WERI-Rb-1 (cell line): ENCODE results near the gene COTL1.

Source experiments
- DNase-seq: peaks from one replicate; pipeline ENCODE4 v3.0.0-alpha.2; 2020
- H3K27ac ChIP-seq: fragments of 250-450 bp; sonication (Bioruptor Pico); 2 replicates; pipeline ENCODE4 v1.5.1; 2020; ENCODE audit warnings: mild to moderate bottlenecking, moderate library complexity
- H3K27me3 ChIP-seq: fragments of 250-450 bp; sonication (Bioruptor Pico); 2 replicates; pipeline ENCODE4 v1.5.1; 2021; ENCODE audit warnings: mild to moderate bottlenecking, low read depth, moderate library complexity; ENCODE audit not compliant: insufficient read depth, severe bottlenecking
- H3K36me3 ChIP-seq: fragments of 250-450 bp; sonication (Bioruptor Pico); 2 replicates; pipeline ENCODE4 v1.5.1; 2020; ENCODE audit warnings: mild to moderate bottlenecking, moderate library complexity
- H3K4me3 ChIP-seq: 2 replicates; pipeline ENCODE4 v1.5.1; 2011; ENCODE audit warnings: low read depth, mild to moderate bottlenecking, control low read depth, low read length
- H3K9me3 ChIP-seq: fragments of 250-450 bp; sonication (Bioruptor Pico); 2 replicates; pipeline ENCODE4 v1.5.1; 2021; ENCODE audit warnings: mild to moderate bottlenecking, moderate library complexity; ENCODE audit not compliant: severe bottlenecking
- TF ChIP-seq, protein P1 (sequence below): IDR thresholded peaks from 2 replicates; pipeline ENCODE4 v1.5.1; 2011; ENCODE audit warnings: low read depth, mild to moderate bottlenecking, control low read depth, inconsistent platforms, low read length

COTL1 gene

DNA sequence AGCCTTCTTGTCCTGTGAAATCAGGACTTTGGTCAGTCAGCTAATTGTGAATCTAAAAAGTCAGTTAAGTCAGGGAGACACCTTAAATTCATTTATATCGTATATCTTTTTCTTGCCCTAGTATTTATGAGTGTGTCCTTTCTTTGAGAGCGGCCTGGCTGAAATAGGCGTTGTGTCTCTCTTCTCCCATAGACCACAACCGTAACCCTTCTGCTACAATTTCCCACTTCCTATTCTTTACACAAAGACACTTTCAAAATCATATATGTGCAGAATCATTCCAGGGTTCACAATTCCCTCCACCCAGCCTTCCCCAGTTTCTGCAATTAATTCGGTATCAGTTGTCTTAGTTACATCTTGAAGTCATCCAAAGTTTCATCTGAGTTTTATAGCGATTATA lies 14.0 kb upstream of the COTL1 start:
- no peak for DNase-seq

GRCh38 chr16:84631153-84631466 lies 13.2 kb upstream of the COTL1 start:
- DNase-seq: no peak
- Histone ChIP-seq H3K36me3 (no peaks in the 10 kb centered on the region), H3K27me3 (no peaks in the 10 kb centered on the region), H3K4me3 (no peak overlapping the region), H3K27ac (no peak overlapping the region), H3K9me3 (no peaks in the 10 kb centered on the region)
- TF ChIP-seq, protein P1, sequence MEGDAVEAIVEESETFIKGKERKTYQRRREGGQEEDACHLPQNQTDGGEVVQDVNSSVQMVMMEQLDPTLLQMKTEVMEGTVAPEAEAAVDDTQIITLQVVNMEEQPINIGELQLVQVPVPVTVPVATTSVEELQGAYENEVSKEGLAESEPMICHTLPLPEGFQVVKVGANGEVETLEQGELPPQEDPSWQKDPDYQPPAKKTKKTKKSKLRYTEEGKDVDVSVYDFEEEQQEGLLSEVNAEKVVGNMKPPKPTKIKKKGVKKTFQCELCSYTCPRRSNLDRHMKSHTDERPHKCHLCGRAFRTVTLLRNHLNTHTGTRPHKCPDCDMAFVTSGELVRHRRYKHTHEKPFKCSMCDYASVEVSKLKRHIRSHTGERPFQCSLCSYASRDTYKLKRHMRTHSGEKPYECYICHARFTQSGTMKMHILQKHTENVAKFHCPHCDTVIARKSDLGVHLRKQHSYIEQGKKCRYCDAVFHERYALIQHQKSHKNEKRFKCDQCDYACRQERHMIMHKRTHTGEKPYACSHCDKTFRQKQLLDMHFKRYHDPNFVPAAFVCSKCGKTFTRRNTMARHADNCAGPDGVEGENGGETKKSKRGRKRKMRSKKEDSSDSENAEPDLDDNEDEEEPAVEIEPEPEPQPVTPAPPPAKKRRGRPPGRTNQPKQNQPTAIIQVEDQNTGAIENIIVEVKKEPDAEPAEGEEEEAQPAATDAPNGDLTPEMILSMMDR: no peak

More for the DNA sequence above, 14.0 kb upstream of the COTL1 start:
- Histone ChIP-seq H3K36me3 (no peaks in the 10 kb centered on the region), H3K27me3 (no peaks in the 10 kb centered on the region), H3K27ac (no peak overlapping the region), H3K4me3 (no peak overlapping the region), H3K9me3 (no peaks in the 10 kb centered on the region)
- TF ChIP-seq, protein P1: no peak

GRCh38 chr16:84630446-84631152 lies 12.7 kb upstream of the COTL1 start:
- TF ChIP-seq, protein P1: no peak
- Histone ChIP-seq H3K4me3 (no peak overlapping the region), H3K27me3 (no peaks in the 10 kb centered on the region), H3K36me3 (no peaks in the 10 kb centered on the region), H3K9me3 (no peaks in the 10 kb centered on the region), H3K27ac (no peak overlapping the region)
- DNase-seq: no peak

DNA sequence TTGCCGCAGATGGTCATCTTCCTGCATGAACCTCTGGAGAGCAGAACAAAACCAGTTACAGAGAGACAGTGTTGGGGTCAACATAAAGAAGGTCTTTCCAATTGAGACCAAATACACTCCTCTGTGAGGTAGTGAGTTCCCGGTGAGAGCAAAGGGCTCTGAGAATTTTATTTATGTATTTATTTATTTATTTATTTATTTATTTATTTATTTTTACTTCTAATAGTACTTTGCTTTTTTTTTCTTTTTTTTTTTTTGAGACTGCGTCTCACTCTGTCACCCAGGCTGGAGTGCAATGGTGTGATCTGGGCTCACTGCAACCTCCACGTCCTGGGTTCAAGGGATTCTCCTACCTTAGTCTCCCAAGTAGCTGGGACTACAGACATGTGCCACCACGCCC lies 12.1 kb upstream of the COTL1 start:
- no peak overlapping the region for H3K4me3 ChIP-seq
- no peak for DNase-seq
- TF ChIP-seq, protein P1: no peak
- H3K27ac ChIP-seq: no peak overlapping the region
- H3K27me3 ChIP-seq: no peaks in the 10 kb centered on the region
- H3K36me3 ChIP-seq: no peaks in the 10 kb centered on the region
- no peaks in the 10 kb centered on the region for H3K9me3 ChIP-seq

DNA sequence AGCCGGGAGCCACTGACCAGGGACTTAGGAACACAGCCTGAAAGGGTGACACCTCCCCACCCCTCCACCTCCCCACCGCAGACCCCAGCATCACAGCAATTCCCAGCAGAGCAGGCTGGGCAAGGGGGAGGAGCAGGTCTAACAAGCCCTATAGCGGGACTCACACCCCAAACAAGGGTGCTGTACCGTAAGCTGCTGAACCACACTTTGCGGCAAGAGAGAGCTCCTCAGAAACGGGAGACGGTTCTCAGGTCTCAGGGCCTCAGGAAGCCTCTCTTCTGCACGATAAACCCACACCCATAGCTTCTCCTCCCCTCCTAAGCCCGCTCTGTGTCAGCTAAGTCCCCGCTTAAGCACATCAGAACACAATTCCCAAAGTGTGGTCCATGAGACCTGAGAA lies 11.7 kb upstream of the COTL1 start:
- no peaks in the 10 kb centered on the region for H3K9me3 ChIP-seq
- DNase-seq: no peak
- no peaks in the 10 kb centered on the region for H3K27me3 ChIP-seq
- no peak overlapping the region for H3K27ac ChIP-seq
- TF ChIP-seq, protein P1: no peak
- H3K36me3 ChIP-seq: no peaks in the 10 kb centered on the region
- no peak overlapping the region for H3K4me3 ChIP-seq

GRCh38 chr16:84628226-84628731 lies 10.4 kb upstream of the COTL1 start:
- Histone ChIP-seq H3K27me3 (no peaks in the 10 kb centered on the region), H3K4me3 (no peak overlapping the region), H3K27ac (no peak overlapping the region), H3K36me3 (no peaks in the 10 kb centered on the region), H3K9me3 (no peaks in the 10 kb centered on the region)
- DNase-seq: no peak
- TF ChIP-seq, protein P1: no peak
